Mesenteric fat pad (tissue), 1 donor: ENCODE data around the gene CDC34. TPM values are rescaled to one million over a fixed set of nuclear protein-coding genes. Genes with fewer than 3 reads are reported as not detected.

Experiments used
- DNase-seq: peaks from one replicate; pipeline ENCODE4 v3.0.0-alpha.2; 2020; ENCODE audit warnings: low spot score
- long read RNA-seq: library from polyadenylated mRNA; unstranded; transcript quantifications from one replicate; pipeline ENCODE4 v2.0.0, GENCODE V29; 2020
- total RNA-seq: library from RNA; stranded (reverse); fragmentation: NEBNext Ultra II Directional; extraction: Animal tissue kit (Norgen Biotek cat#: 25700); gene quantifications from one replicate; pipeline ENCODE4 v1.2.1, GENCODE V29; 2021
- donor health status: DM: yes; HTN: yes; CAD: no.

CDC34 gene
- 53.7 TPM for total RNA-seq
- long read RNA-seq, transcript CDC34-201 (5 exons, 1,471 nt), result major isoform, 5 of 21 reads
- long read RNA-seq, partial matches to known transcripts, result 8 of 21 reads
- long read RNA-seq, other reads (novel, unspliced or antisense), result 7 of 21 reads

- no peak for DNase-seq
Observed at GRCh38 chr19:531753-532560, at the start of gene CDC34. TSS of gene CDC34 (plus strand) at chr19:531760. CDS start at chr19:531932, 172 bp downstream.

DNA sequence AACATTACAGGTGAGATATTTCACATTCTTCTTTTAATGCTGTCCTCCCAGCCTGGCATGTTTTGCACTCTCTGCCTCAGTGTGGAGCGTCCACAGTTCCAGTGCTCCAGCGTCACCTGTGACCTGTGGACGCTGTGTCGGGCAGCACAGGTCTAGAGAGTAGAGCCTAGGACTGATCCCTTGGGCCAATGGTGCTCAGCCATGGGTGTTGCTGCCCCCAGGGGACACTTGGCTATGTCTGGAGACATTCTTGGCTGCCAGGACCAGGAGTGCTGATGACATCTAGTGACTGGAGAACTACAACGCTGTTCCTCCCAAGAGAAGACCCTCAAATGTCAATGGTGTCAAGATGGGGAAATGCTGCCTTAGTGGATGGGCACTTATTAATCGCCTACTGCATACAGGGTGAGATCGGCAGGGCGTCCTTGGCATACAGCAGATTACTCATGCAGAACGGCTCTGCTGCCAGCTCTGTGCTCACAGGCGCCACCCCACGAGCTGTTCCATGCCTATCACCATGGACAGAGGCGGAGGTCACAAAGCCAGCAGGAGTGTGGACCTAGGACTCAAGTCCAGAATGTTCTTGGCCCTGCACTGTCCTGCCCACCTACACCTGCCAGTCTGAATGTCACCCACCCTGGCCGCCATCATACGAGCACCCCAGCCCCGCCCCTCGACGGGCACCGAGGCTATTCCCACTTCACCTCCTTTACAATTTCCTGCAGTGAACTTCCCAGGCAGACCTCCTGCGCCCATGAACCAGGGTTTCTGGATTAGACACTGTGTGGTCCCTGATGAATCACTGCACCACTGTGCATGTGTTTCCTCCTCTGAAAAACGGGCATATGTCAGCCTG lies 49.1 kb upstream of the CDC34 start:
- no peak for DNase-seq

DNA sequence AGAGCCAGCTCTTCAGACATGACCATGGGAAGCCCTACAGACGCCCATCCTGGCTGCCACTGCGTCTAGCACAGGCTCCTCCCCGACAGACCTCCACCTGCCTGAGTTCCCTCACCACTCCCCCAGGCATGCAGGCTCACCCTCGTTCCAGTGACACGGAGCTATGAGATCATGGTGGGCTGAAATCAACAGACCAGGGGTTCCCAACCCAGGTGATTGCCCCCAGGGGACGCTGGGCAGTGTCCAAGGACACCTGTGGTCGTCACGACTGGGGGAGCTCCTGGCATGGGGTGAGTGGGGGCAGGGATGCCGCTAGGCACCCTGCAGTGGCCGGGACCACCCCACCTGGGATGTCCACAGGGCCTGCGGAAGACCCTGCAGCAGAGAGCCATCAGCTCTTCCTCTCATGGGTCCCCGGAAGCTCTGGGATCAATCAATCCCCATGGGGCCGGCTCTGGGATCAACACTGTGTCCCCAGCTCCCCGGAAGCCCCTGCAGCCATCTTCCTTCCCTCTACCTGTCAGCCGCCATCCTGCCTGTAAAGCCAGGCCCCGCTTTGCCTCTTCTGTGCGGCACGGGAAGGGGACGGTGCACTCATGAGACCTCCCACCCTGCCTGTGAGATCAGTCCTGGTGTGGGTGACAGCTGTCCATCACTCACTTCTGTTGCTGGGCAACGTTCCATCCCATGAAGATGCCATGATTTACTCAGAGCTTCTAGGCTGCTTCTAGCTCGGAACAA lies 48.1 kb upstream of the CDC34 start:
- DNase-seq, result no peak

GRCh38 chr19:484494-484893 lies 47.1 kb upstream of the CDC34 start:
- no peak for DNase-seq

DNA sequence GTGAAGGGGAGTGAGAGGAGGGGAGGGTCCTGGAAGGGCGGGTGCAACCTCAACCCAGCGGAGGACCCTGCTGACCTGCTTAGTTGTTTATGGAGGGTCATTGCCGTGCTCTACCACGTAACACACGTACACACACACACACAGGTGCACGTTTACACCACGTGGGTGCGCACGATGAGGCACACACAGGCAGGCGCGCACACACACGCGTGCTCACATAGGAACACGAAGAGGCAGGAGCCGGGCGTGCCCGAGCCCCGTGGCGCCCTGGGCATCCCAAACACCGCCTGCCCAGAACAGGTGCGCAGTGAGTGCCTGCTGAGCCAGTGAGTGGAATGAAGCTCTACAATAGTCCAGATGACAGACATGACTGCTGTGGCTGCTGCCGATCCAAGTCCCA lies 46.5 kb upstream of the CDC34 start:
- DNase-seq, result no peak

GRCh38 chr19:485583-486236 lies 45.9 kb upstream of the CDC34 start:
- DNase-seq, result no peak

DNA sequence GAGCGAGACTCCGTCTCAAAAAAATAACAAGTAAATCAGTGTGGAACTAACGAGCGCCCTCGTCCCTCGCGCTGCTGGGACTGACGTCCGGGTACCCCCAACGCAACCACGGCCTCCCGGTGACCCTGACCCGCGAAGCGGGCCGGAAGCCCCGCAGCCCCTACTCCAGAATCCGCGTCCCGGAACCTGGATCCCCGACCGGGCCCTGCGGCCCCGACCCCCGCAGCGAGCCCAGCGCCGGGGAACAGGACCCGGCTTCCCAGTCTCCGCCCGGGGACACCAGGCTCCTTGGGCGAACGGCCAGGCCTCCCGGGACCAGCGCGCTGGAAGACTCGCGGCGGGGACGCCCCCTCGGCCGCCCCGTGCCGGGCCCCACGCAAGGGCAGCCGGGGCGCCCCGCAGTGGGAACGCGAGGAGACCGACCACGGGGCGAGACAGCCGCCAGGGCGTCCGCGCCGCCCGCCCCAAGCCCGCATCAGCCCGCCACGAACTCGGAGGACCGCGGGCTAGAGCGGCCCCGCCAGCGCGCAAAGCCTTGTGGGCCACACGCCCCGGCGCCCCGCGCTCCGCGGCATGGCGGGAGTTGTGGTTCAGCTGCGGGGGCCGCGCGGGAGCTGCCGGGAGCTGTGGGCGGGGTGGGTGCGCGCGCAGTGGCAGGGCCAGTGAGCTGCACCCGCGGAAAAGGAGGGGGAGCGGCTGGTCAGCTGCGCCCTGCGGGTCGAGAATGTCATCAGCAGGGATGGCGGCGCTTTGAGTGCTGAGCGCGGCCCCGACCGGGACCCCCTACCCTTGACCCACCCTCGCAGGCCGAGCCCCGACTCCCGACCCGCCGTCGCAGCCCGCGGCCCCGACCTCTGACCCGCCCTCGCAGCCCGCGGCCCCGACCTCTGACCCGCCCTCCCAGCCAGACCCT lies 42.8 kb upstream of the CDC34 start:
- DNase-seq, result peak; percentile 99

- no peak for DNase-seq
Observed at GRCh38 chr19:489418-490196, 42.0 kb upstream of the CDC34 start.

DNA sequence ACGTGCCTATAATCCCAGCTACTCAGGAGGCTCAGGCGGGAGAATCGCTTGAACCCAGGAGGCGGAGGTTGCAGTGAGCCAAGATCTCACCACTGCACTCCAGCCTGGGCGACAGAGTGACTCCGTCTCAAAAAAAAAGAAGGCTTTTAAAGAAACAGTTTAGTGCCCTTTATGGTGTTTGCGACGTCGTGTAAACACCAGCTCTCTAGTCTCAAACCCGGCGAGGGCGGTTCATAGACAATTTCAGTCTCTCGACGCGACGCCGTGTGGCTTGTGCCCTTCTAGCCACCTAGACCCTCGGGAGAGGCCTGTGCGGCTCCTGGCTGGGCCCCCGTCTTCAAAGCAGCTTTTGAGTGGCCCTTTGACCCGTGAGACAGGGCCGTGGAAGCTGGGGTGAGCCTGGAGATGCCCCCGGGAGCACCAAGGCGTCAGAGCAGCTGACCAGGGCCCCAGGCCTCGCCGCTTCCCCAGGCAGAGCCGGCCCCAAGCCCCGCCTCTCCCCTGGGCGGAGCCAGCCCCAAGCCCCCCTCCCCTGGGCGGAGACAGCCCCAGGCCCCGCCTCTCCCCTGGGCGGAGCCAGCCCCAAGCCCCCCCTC lies 40.3 kb upstream of the CDC34 start:
- no peak for DNase-seq

GRCh38 chr19:492091-492531 lies 39.4 kb upstream of the CDC34 start:
- DNase-seq, result no peak

DNA sequence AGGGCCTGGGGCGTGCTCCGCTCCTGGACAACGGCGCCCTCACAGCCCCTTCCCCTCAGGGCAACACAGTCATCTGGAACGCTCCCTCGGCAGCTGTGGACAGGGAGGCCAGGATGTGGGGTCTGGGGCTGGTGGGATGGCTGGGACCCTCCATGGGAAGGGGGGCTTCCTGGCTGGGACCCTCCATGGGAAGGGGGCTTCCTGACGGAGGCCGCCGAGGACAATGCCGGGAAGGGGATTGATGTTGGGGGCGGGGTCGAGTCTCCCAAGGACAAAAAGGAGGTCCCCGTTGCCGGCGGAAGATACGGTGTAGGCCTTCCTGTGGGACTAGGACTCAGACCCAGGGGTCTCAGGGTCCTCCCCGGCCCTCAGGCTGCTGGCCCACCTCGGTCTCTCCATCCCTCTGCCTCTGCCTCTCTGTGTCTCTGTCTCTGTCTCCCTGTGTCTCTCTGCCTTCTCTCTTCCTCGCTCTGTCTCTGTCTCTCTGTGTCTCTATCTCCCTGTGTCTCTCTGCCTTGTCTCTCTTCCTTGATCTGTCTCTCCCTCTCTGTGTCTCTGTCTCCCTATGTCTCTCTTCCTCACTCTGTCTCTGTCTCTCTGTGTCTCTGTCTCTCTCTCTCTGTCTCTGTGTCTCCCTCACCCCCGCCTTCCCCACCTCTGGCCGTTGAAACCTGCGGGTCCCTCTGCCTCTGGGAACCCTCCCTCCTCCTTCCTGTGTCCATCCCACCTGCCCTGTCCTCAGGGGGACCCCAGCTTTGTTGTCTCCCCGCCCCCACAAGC lies 38.0 kb upstream of the CDC34 start:
- no peak for DNase-seq

GRCh38 chr19:494171-495080 lies 37.1 kb upstream of the CDC34 start:
- no peak for DNase-seq

DNA sequence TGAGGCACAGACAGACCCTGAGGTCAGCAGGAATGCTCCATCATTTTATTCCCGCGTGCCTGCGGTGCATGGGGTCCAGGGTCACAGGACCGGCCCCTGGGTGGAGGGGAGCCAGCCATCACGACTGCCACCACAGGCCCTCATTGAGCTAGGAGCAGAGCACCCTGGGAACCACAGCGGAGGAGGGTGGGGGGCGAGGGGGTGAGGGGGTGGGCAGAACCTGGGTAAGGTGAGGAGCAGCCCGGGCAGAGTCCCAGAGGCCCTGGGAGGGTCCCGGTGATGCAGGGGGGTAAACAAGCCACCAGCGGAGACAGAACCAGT lies 36.5 kb upstream of the CDC34 start:
- DNase-seq, result no peak

DNA sequence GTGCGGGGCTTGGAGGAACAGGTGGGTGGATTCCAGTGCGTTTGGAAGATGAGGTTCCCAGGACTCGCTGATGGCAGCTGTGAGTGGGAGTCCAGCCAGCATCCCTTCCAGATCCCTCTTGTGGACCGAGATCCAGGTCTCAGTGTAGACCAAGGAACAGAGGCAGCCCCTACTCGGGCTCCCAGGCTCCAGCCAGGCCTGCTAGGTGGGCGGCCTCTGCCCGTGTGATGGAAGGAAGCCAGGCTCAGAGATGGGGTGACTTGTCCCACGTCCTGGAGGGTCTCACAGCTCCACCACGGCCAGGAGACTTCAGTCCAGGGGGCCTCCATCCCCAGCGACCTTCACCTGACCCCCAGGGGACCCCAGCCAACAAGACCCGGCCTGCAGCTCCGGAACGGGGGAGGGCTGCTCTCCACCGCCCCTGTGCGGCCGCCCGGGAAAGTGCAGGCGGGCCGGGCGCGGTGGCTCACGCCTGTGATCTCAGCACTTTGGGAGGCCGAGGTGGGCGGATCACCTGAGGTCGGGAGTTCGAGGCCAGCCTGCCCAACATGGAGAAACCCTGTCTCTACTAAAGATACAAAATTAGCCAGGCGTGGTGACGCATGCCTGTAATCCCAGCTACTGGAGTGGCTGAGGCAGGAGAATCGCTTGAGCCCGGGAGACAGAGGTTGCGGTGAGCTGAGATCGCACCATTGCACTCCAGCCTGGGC lies 36.0 kb upstream of the CDC34 start:
- no peak for DNase-seq

DNA sequence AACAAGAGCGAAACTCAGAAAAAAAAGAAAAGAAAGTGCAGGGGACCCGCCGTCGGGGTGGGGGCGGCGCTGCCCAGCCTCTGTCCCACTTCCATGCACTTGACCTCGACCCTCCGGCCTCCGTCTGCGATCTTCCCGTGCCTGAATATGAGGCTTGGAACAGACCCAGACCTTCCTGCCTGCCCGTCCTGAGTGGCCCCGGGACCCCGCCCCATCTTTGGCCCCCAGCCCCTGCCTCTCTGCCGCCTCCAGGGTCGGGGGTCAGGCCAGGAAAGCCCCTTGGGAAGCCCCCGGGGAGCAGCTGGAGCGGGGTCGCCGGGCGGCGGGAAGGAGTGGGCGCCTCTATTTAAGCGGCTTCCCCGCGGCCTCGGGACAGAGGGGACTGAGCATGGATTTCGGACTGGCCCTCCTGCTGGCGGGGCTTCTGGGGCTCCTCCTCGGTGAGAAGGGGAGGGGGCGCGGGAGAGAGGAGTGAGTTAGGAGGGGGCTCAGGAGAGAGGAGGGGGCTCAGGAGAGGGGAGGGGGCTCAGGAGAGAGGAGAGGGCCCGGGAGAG lies 35.4 kb upstream of the CDC34 start, which contains the start of gene MADCAM1:
MADCAM1 (plus strand) TSS at position 375 of the 554 bp plus-strand sequence; CDS start at position 389, 14 bp downstream.
- DNase-seq, result no peak

GRCh38 chr19:496986-497385 lies 34.6 kb upstream of the CDC34 start:
- DNase-seq, result no peak
